NK-92 (cell line): Measurements from ENCODE around the gene GRAPL.
"Not testable (repeated sequence)": the region's sequence is repeated elsewhere in the genome, so short reads cannot be mapped to it uniquely, and the experiment has no call there.

Experiments
- DNase-seq: peaks from one replicate; lab custom pipeline; 2025; ENCODE audit not compliant: unreplicated experiment; lab: John Stamatoyannopoulos, UW

The GRAPL gene

GRCh38 chr17:19136138-19136537 is 8.7 kb downstream of the GRAPL start:
- not testable (repeated sequence) for DNase-seq

DNA sequence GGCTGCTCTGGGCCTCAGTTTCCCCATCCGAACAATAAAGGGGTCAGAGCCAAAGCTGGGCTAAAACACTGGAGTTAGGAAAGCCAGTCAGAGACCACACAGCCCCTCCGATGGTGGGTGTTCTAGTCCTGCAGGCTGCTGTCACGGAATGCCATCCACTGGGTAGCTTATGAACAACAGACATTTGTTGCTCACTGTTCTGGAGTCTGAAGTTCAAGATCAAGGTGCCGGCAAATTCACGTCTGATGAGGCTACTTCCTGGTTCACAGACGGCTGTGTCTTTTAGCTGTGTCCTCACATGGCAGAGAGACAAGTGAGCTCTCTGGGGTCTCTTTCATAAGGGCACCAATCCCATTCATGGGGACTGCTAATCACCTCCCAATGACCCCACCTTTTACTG is 9.2 kb downstream of the GRAPL start:
- not testable (repeated sequence) for DNase-seq

DNA sequence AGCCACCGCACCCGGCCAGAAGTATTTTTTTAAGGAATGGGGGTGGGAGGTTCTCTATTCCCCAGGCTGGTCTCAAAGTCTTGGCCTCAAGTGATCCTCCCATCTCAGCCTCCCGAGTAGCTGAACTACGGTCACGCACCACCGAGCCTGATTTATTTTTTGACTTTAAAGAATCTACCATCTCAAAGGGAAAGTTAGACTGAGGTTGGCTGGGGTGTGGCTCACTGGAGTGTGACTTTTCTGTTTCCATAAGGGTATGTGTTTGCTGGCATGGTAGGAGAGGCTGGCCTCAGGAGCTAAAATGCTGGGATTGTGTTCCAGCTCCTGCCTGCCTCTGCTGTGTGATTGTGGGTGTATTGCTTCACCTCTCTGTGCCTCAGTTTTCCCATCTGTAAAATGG is 10.6 kb downstream of the GRAPL start:
- DNase-seq: not testable (repeated sequence)

GRCh38 chr17:19141366-19142155 is 14.2 kb downstream of the GRAPL start:
- DNase-seq: not testable (repeated sequence)

DNA sequence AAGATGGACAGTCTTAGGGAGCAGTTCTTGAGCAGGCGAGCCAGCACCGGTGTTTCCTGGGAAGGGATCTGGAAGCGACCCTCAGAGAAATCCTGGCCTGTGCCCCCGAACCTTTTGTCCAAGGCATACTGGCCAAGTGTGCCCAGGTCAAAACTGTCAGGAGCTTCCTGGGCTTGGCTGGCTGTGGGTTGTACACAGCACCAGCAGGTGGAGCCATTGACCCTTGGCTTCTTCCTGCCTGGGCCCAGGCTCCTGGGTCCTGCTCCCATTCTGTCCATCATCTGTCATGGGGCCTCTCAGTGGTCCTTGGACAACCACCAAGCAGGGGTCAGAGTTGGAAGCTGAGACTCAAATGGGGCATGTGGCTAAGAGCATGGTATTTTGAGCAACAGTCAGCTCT is 15.0 kb downstream of the GRAPL start:
- not testable (repeated sequence) for DNase-seq

- not testable (repeated sequence) for DNase-seq
Measured at GRCh38 chr17:19143097-19143777, 15.8 kb downstream of the GRAPL start.

DNA sequence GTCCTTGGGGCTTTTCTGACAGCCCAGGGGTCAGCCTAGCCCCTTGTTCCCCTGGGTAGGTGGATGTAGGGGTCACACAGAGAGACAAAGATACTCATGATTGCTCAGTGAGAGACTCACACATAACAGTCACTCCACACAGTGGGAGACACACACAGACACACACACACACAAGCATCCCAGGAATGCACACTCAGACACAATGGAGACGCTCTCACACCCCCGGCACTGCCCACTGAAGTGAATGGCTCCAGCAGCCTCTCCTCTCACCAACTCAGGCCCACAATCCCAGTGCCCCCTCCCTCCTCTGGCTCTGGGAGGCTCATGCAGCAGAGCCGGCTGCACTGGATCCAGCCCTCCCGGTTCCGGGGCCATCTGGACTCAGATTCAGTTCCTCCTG is 17.0 kb downstream of the GRAPL start:
- DNase-seq: not testable (repeated sequence)

DNA sequence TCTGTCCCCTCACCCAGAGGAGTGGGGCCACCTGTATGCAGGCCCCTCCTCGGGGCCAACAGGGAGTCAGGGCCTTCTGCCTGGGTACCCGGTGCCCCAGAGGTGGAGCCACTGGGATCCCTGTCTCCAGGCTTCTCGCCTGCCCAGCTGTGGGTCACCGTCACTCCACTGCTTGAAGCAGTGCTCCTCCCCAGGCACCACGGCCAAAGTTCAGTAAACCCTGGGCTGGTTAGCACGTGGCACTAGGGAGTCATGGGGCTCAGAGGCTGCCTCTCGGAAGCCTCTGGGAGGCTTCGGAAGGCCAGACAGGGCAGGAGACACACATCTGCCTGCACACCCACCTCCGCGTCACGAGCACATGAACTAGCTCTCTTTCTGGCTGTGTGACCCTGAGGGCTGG is 18.1 kb downstream of the GRAPL start:
- not testable (repeated sequence) for DNase-seq

DNA sequence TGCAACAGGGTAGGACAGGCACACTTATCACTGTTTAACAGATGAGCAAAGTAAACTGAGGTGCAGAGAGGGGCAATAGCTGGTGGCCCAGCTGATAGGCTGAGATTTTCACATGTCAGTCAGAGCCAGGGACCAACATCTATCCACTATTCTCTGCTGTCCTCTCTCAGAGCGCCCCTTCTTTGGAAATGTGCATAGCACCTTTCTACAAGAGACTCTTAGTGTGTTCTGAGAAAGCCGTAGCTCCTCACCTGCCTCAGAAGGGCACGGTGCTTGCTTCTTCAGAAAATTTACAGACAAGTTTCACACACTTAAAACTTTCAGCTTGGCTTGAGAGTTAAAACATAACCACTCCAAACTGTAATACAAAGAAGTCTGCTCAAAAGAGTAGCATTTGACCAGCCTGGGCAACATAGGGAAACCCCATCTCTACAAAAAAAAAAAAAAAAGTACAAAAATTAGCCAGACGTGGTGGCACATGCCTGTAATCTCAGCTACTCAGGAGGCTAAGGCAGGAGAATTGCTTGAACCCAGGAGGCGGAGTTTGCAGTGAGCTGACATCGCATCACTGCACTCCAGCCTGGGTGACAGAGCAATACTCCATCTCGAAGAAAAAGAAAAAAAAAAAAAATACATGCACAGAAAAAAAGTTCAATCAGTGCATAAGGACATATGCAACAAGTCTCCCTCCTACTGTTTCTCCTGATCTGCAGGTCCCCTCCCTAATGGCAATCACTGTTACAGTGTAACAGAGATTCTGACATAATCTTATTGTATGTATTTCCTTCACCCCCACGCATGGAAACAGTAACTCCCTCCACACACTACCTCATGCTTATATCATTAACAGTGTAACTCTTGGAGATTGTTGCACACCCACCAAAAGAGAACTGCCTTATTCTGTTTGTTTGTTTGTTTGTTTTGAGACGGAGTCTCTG is 23.6 kb downstream of the GRAPL start:
- DNase-seq: not testable (repeated sequence)

- DNase-seq: not testable (repeated sequence)
Measured at GRCh38 chr17:19157628-19158027, 30.2 kb downstream of the GRAPL start.

- not testable (repeated sequence) for DNase-seq
Measured at GRCh38 chr17:19158478-19158877, 31.1 kb downstream of the GRAPL start.

- DNase-seq: not testable (repeated sequence)
Measured at GRCh38 chr17:19158938-19159337, 31.5 kb downstream of the GRAPL start.

DNA sequence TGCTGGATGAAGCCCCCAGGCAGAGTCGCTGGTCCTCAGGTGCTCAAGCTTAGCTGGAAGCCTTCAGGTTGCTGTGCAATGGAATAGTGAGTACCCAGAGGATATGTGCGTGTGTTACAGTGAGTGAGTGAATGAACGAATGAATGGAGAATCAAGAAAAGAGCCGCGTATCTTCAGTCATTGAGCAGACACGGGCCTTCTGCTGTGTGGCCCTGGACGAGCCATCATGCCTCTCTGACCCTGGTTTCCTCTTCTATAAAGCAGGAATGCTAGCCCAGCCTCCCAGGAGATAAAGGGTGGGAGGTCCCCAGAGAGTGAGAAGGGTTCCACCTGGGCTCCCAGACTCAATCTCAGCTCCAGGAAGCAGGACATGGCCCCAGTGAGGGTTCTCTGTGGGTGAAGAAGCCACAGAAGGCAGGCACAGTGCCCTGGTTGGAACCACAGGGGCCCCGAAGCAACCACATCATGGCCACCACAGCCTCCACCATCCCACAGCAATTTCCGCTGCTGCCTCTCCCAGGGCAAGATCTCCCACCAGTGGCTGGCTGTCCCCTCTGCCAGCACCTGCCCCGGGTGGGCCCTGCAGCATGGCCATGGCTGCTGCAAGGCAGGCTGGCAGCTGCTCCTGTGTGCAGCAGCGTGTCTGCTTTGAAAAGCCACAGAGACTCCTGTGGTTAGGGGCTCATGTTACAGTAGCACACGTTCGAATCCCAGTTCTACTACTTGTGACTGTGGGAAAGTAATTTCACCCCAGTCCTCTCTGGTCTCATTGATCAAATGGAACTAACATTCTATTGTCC is 34.1 kb downstream of the GRAPL start:
- DNase-seq: not testable (repeated sequence)

DNA sequence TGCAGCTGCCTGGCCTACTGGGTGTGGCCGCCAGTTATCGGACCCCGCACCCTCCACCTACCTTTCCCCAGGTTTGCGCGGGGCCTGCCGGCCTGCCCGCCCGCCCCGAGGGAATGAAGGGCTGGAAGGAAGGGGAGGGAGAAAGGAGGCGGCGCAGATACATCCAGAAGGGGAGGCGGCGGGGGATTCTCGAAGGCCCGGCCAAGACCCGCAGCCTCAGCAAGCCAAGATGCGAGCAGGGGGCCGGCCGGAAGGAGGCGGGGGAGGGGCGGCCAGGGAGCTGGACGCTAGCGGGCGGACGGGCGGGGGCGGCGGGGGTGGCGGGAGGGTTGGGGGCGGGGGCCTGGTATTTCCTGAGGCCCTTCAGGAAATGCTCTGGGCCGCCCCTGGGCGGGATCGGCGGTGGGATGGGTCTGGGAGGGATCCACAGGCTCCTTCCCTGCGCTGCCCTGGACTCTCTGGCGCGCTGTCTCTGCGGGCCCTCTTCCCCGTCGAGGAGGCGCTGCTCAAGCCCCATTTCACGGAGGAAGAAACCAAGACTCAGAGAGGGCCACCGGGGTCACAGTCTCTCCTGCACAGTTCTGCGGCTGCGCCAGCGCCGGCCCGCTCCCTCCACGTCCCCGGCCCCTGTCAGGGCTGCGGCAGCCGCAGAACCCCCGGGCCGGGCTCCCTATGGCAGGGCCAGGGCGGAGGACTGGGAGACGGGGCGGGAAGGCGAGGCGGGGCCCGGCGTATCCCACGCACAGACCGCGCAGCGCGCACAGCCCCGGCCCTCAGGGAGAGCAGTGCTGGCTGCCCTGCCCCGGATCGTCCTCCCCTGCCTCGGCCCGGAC is 35.2 kb downstream of the GRAPL start:
- not testable (repeated sequence) for DNase-seq

DNA sequence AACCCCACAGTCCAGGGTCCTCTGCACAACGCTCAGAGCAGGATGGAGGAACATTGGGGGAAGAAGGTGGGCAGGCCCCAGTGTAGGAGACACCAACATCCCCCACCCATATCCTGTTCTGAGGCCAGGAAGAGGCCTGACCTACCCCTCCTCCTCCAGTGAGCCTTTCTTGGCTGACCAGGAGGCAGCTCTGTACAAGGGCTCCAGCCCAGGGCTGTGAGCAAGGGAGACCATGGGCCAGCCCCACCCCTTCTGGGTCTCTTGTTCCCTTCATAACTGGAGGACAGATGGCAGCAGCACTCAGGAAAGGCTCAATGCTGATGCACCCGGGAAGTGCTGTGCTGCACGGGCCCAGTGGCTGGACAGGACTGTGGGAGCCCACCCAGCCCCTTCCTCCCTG is 47.0 kb downstream of the GRAPL start:
- DNase-seq: not testable (repeated sequence)

GRCh38 chr17:19175410-19175809 is 48.0 kb downstream of the GRAPL start:
- not testable (repeated sequence) for DNase-seq

GRCh38 chr17:19181040-19181875 is 53.9 kb downstream of the GRAPL start:
- DNase-seq: not testable (repeated sequence)
